SKM-1 (cell line): Measurements from ENCODE around the gene PTGR2.
"Not testable (repeated sequence)": the region's sequence is repeated elsewhere in the genome, so short reads cannot be mapped to it uniquely, and the experiment has no call there.

Experiments
- DNase-seq: peaks from one replicate; lab custom pipeline; 2025; ENCODE audit not compliant: unreplicated experiment; lab: John Stamatoyannopoulos, UW

The PTGR2 gene

GRCh38 chr14:73851567-73852382 is at the start of gene PTGR2:
Gene PTGR2, plus strand, starts transcription at chr14:73851831. Its CDS starts 7,032 bp downstream, at chr14:73858863.
- DNase-seq: peak; percentile 11

- no peak for DNase-seq
These were observed 49.0 kb upstream of the PTGR2 start for GRCh38 chr14:73802431-73803188.

DNA sequence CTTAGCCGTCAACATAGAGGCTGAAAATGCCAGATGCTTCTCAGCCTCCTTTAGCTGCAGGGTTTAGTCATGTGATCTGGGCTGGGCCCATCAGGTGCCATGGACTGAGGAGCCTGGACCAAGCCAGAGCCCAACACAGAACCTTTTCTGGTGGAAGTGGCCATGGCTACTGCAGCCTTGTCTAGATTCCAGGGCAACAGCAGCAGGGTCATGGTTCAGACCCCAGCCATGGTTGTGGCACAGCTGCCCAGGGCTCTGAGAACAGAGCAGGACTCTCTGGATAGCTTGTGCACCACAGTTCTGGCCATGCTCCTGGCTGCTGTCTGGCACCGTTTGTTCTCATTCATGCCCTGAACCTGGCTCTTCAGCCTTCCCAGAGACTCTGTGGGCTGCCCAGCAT is 47.0 kb upstream of the PTGR2 start:
- DNase-seq: no peak

DNA sequence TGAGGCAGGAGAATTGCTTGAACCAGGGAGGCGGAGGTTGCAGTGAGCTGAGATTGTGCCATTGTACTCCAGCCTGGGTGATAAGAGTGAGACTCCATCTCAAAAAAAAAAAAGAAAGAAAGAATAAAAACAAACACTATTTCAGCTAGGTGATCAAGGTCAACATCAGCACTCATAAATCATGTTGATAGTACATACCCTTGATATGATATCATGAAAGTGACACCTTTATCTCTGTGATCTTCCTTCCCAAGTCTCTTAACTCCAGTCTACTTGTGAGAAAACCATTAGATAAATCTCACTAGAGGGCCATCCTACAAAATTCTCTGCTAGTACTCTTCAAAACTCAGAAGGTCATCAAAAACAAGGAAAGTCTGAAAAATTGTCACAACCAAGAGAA is 44.2 kb upstream of the PTGR2 start:
- no peak for DNase-seq

GRCh38 chr14:73809391-73809790 is 42.2 kb upstream of the PTGR2 start:
- no peak for DNase-seq

DNA sequence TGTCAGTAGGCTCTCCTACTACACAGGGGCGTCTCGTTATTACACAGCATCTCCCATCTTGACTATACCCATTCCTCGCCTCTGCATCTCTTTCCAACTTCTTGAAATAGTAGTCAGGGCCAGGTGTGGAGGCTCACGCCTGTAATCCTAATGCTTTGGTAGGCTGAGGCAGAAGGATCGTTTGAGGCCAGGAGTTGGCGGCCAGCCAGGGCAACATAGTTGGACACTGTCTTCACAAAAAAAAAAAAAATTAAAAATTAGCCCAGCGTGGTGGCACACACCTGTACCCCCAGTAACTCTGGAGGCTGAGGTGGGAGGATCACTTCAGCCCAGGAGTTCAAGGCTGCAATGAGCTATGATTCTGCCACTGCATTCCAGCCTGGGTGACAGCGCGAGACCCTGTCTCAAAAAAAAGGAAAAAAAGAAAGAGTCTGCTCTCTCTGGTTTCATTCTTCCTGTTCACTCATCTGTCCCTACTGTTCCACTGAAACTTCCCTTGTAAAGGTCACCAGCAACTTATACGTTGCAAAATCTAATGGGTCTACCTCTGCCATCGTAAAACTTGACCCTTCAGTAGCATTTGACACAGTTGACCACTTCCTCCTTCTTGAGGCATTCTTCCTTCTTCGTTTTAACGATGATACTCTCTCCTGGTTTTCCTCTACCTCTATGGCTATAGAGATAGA is 41.0 kb upstream of the PTGR2 start:
- peak; percentile 41 for DNase-seq

DNA sequence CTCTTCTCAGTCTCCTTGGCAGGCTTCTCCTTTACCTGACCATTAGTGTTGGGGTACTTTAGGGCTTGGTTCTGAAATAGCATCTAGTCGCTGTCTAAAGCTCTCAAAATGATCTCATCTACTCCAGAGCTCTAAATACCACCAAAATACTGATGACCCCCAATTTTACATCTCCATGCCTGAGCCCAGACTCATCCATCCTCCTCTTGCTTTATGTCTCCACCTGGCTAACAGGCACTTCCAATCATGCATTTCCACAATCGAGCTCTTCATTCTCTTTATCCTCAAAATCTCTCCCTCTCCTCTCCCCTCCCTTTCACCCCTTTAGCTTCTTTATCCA is 40.5 kb upstream of the PTGR2 start:
- no peak for DNase-seq

DNA sequence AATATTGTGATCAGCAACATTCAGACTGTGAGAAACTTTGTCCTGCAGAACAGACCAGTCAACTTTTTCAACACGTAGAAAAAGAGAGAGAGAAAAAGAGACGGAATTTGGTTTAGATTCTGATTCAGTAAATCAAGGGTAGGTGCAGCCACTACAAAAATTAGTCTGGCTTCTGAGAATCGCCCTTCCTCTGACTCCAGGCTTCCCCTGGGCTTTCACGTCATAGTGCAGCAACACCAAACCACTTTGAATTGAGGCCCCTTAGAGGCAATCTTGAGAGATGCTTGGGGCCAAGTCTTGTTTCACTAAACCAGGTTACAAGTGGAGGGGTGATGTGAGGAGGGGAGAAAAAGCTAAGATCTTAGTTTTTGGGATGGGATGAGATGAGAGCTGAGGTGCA is 37.5 kb upstream of the PTGR2 start:
- DNase-seq: no peak

GRCh38 chr14:73815849-73816248 is 35.8 kb upstream of the PTGR2 start:
- DNase-seq: no peak

GRCh38 chr14:73816393-73816816 is 35.2 kb upstream of the PTGR2 start:
- no peak for DNase-seq

DNA sequence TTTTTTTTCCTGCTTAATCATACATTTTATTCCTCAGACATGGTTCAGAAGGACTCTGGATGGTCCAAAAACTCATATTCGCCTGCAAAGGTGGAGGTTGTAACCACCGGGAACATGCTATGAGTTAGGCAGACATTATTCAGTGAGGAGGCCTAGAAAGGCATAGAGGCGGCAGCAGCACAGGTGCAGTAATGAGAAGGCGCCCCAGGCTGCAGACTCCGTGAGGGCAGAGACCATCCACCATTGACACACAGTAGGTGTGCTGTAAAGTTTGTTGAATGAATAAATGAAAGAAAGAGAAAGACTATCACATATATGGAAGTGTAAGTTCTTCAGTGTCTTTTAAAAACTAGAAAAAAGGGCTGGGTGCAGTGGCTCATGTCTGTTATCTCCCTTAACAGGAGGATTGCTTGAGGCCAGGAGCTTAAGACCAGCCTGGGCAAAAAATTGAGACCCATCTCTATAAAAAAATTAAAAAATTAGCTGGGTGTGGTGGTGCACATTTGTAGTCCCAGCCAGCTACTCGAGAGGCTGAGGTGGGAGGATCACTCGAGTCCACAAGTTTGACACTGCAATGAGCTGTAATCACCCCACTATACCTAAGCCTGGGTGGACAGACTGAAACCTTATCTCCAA is 34.5 kb upstream of the PTGR2 start:
- no peak for DNase-seq

DNA sequence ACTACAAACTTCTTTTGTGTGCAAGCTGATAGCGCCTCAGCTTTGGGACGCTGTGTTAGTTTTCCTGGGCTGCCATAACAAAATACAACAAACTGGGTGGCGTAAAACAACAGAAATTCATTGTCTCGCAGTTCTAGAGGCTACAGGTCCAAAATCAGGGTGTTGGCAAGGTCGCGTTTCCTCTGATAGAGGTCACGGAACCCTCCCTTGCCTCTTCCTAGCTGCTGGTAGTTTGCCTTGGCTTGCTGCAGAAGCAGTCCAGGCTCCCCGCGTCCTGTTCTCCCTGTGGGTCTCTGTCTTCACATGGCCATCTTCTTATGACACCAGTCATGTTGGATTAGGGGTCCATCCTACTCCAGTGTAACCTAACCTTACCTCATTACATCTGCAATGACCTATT is 32.8 kb upstream of the PTGR2 start:
- DNase-seq: no peak

- no peak for DNase-seq
These were observed 31.0 kb upstream of the PTGR2 start for GRCh38 chr14:73820631-73821030.

- no peak for DNase-seq
These were observed 28.2 kb upstream of the PTGR2 start for GRCh38 chr14:73823339-73823885.

GRCh38 chr14:73824127-73824526 is 27.5 kb upstream of the PTGR2 start:
- no peak for DNase-seq

DNA sequence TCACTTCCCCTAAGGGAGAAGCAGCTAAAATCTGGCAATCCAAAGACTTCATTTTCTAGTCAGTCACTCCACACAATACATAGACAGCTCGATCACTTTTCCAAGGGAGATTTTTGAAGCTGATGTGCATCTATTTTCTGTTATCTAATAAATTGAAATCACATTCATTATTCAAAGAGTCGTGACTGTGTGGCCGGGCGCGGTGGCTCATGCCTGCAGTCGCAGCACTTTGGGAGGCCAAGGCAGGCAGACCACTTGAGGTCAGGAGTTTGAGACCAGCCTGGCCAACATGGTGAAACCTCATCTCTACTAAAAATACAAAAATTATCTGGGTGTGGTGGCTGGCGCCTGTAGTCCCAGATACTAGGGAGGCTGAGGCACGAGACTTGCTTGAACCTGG is 27.1 kb upstream of the PTGR2 start:
- DNase-seq: no peak

DNA sequence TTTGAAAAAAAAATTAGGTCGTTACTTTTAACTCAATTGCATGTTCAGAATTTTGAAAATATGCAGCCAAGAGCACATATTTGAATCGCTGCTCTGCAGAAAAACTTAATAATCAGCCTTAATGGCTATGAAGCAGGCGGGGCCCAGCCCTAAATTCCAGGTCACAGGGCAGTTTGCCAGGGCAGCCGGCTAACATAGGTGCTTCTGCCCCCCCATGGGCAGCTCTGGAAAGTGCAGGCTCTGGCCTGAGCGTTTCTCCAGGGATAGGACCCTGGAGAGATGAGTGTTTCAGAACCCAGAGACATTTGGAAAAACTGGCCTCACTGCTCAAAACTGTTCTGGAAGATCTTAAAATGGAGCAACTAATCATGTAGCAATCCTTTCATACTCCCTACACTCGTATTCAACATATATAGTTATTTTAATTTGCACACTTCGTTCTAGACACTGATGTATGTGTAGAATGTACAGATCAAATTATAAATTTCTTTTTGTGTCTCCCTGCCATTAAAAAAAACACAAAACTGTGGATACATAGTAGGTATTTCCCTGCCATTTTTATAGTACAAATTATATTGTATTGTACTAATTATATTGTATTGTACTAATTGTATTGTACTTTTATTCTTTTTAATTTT is 26.0 kb upstream of the PTGR2 start:
- DNase-seq: peak; percentile 25

DNA sequence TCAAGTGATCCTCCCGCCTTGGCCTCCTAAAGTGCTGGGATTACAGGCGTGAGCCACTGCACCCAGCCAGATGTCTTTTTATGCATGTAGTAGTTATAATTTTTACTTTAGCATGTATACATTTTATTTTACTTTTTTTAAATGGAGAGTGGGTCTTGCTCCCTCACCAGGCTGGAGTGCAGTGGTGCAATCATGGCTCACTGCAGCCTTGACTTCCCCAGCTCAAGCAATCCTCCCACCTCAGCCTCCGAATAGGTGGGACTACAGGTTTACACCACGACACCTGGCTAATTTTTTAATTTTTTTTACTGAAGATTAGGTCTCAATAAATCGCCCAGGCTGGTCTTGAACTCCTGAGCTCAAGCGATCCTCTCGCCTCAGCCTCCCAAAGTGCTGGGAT is 24.4 kb upstream of the PTGR2 start:
- DNase-seq: not testable (repeated sequence)

DNA sequence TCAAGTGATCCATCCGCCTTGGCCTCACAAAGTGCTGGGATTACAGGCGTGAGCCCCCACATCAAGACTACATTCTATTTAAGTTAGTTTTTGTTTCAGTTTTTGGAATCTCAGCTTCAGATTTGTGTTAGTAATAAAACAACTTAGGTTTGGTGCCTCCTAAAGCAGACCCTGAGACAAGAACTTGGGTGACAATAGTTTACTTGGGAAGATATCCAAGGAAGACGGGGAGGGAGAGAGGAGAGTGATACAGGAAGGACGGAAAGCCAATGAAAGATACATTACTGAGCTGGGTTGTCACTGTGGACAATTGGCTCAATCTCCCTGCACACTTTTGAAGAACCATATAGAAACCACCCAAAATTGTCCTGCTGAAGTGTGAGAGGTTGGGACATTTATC is 22.6 kb upstream of the PTGR2 start:
- DNase-seq: no peak

GRCh38 chr14:73829526-73830431 is 21.9 kb upstream of the PTGR2 start:
- DNase-seq: no peak
